ENCODE measurements around the gene SORBS1.

The SORBS1 gene

GRCh38 chr10:95517536-95518454 lies 43.4 kb downstream of the SORBS1 start:
- no peak overlapping the region for H3K4me3 ChIP-seq (ENCODE audit: low read depth, low read length)

- H3K4me3 ChIP-seq (ENCODE audit: low read depth, low read length): no peak overlapping the region
These were observed 44.3 kb downstream of the SORBS1 start for GRCh38 chr10:95516774-95517373.

- no peak overlapping the region for H3K4me3 ChIP-seq (ENCODE audit: low read depth, low read length)
These were observed 47.2 kb downstream of the SORBS1 start for GRCh38 chr10:95513941-95514392.

DNA sequence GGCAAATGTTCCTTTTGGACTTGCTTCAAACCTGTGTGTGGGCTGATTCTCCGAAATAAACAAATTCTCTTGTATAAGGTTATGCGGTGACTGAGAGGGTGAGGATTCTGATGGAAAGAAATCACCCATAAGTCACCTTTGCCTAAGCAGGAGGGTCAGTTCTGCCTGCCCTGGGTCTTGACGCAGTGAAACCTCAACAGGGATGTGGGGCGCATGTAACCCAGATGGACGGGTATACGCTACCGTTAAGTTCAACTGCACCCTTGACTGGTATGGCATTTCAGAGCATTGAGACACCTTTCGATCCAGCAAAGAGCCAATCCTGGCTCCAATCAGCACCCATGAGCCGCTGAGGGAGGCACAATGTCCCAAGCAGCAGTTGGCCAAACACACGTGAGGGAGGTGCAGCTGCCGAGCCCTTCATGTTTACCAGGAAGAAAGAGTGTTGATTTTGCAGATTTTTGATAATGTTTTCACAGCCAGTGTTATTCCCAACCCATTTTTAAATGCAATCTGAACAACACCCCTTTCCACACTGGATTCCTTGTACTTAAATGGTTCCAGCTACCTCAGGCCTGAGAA lies 48.1 kb downstream of the SORBS1 start:
- no peak overlapping the region for H3K4me3 ChIP-seq (ENCODE audit: low read depth, low read length)

DNA sequence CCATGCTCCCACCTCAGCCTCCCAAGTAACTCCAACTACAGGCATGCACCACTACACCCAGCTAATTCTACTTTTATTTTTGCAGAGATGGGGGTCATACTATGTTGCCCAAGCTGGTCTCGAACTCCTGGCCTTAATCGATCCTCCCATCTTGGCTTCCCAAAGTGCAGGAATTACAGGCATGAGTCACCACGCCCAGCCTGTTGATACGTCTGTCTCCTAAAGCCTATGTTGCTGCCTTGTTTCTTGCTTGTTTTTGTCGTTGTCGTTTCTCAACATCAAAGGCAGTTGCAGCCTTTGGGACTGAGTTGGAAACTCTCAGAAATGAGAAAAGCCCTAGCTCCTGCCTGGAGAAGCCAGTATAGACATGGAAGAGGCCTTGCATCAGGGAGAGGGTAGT lies 49.9 kb downstream of the SORBS1 start:
- no peak overlapping the region for H3K4me3 ChIP-seq (ENCODE audit: low read depth, low read length)

- H3K4me3 ChIP-seq (ENCODE audit: low read depth, low read length): no peak overlapping the region
These were observed 51.9 kb downstream of the SORBS1 start for GRCh38 chr10:95509251-95509650.

GRCh38 chr10:95508730-95509129 lies 52.4 kb downstream of the SORBS1 start:
- H3K4me3 ChIP-seq (ENCODE audit: low read depth, low read length): no peak overlapping the region

- H3K4me3 ChIP-seq (ENCODE audit: low read depth, low read length): no peak overlapping the region
These were observed 55.0 kb downstream of the SORBS1 start for GRCh38 chr10:95506056-95506737.

DNA sequence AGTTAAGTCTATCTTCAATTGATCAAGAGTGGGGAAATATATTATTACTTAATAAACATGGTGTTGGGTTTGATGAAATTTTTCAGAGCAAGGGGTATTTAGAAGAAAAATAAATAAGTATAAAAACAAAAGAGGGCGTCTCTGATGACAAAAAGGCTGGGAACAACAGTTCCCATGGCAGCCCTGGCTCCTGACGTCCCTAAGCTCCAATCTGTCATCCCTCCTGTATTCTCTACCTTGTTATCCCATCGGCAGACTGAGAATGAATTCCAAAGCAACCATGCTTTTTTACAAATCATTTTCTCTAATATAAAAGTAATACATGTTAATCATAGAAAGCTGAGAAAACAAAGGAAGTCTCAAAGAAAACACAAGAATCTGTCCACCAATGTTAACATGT lies 55.5 kb downstream of the SORBS1 start:
- no peak overlapping the region for H3K4me3 ChIP-seq (ENCODE audit: low read depth, low read length)

- H3K4me3 ChIP-seq (ENCODE audit: low read depth, low read length): no peak overlapping the region
These were observed 56.0 kb downstream of the SORBS1 start for GRCh38 chr10:95505084-95505610.

DNA sequence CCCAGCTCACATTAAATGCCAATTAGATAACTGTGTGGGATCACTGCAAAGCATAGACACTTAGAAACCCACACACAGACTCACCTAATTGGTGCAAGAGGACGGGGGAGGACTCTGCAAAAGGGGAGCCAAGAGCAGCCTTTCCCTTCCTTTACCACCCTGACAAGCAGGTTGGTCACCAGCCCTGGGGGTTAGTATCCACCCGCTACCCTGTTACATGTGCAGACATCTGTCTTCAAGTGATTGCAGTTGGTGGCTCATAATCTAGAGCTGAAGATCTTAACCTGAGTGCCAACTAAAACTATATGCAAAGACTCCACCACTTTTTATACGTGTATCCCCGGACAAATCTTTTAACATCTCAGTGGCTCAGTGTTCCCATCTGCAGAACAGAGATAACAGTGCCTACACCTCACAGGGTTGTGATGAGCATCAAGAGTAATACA lies 56.9 kb downstream of the SORBS1 start:
- no peak overlapping the region for H3K4me3 ChIP-seq (ENCODE audit: low read depth, low read length)

GRCh38 chr10:95503526-95503925 lies 57.6 kb downstream of the SORBS1 start:
- no peak overlapping the region for H3K4me3 ChIP-seq (ENCODE audit: low read depth, low read length)

DNA sequence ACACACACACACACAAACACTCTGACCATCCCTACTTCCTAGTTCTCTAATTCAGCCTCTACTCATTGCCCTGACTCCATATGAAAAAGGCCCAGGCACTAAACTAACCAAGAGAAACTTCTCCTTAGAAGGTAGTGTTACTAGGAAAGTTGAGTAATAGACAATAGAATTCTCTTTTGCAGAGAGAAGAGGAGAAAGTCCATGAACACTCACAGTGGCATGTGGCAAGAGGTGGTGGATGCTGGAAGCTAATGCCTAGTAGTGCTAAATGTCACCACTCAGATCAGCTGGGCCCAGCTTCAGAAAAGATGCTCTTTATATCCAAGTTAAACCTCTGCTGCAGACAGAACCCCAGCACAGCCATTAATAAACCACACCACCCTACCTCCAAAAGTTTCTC lies 58.2 kb downstream of the SORBS1 start:
- H3K4me3 ChIP-seq (ENCODE audit: low read depth, low read length): no peak overlapping the region

DNA sequence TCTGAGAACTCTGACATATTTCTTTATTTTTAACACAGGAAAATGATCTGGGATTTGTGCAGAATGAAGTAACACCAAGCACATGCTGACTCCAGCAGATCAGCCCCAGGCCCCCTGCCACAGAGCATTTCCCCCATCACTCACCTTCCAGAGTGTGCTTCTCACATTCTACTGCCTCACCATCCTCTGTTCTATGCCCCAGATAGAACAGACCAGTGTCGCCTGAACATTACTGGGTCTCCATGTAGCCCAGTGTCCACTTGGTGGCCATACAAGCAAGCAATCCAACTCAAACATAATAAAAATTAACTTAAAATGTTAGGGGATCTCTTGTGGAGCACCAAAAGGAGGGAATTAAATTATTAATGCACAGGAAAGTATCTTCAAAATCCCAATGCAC lies 58.8 kb downstream of the SORBS1 start:
- H3K4me3 ChIP-seq (ENCODE audit: low read depth, low read length): no peak overlapping the region

DNA sequence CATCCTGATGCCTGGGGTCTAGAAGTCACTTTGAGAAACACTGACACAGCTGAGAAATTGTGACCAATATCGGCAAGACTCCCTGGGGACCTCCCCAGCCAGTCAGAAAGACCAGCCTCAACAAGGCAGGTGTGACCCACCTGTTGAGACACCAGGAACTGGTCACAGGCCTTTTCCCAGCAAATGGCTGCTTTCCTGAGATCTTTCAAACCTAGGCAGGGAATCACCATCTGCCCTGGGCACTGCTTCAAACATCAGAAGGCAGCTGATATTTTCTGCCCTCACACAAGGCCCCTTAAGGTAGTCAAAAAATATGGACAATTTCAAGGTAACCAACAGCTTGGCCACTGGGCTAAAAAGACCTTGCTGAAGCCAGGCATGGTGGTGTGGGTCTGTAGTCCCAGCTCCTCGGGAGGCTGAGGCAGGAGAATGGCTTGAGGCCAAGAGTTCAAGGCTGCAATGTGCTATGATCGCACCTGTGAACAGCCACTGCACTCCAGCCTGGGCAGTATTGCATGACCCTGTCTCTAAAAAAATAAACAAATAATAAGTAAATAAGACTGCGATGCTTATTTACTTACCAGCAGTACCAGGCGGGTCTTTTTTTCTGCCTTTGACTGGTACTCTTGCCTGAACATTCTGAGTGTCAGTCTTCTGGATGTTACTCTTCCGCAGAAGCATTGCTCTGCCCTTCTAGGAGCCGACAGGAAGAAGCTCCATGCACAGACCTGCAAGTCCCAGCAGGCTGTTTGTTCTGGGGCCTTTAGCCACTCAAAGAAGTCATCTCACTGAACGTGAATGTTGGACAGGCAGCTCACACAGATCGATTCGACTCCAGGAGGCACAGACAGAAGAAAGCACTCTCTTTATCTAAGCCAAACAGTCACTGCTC lies 59.7 kb downstream of the SORBS1 start:
- no peak overlapping the region for H3K4me3 ChIP-seq (ENCODE audit: low read depth, low read length)

DNA sequence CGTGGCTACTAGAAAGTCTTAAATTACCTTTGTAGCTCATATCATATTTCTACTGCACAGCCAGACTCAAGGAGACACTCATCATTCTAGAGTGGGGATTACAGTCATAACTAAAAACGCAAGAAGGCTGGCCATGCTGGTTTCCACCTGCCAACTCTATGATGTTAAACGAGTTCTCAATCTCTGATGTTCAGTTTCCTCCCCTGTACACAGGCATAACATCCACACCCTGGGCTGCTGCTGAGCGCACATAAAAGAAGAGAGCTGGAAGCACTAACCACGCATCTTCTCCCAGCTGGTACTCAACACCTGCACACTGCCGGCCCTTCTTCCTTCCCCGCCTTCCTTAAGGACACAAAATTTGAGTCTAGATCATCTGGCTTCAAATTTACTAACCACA lies 60.5 kb downstream of the SORBS1 start:
- no peak overlapping the region for H3K4me3 ChIP-seq (ENCODE audit: low read depth, low read length)

GRCh38 chr10:95500097-95500496 lies 61.1 kb downstream of the SORBS1 start:
- no peak overlapping the region for H3K4me3 ChIP-seq (ENCODE audit: low read depth, low read length)

DNA sequence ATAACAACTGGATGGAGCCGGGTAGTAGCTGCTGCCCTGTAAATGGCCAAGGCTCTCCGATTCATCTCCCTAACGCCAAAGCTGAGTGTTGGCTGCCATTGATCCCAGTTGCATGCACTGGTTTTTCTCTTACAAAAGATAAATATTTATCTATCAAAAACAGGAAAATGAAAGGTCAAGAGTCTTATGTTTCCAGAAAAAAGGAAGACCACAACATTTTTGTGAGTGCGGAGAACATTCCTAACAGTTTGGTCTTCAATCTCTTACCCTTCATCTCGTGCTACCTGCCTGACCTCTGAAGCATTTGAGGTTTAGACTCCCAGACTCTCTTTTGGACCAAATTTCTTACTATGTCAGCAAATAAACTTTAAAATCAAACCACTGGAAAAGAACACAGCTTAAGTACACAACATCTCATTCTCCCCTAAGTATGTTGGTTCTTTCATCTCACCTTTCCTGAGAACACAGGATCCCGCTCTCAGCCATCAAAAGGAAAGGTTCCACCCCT lies 61.6 kb downstream of the SORBS1 start:
- H3K4me3 ChIP-seq (ENCODE audit: low read depth, low read length): no peak overlapping the region

- no peak overlapping the region for H3K4me3 ChIP-seq (ENCODE audit: low read depth, low read length)
These were observed 64.2 kb downstream of the SORBS1 start for GRCh38 chr10:95496951-95497350.
